Vagina (tissue), 2 donors: ENCODE measurements around the gene ACOX2. TPM values are rescaled to one million over a fixed set of nuclear protein-coding genes. Genes with fewer than 3 reads are reported as not detected.

Experiments used
- DNase-seq, 2 donors: peaks; one replicate each; pipeline ENCODE4 v3.0.0-alpha.2; 2017; ENCODE audit errors: extremely low spot score in 2 of 2
- H3K27ac ChIP-seq: fragments of 200-600 bp; sonication (generic); one replicate; pipeline ENCODE4 v1.5.1; 2019
- H3K27me3 ChIP-seq: fragments of 200-600 bp; sonication (generic); one replicate; pipeline ENCODE4 v1.5.1; 2019
- H3K36me3 ChIP-seq, 2 donors: fragments of 200-600 bp; sonication (generic); one replicate each; pipeline ENCODE4 v1.5.1; 2017 to 2019
- H3K4me1 ChIP-seq: fragments of 200-600 bp; sonication (generic); one replicate; pipeline ENCODE4 v1.5.1; 2019
- H3K4me3 ChIP-seq, 2 donors: fragments of 200-600 bp; sonication (generic); 1 replicate in 1 of 2; 2 replicates in 1 of 2; pipeline ENCODE4 v1.5.1; 2016 to 2019
- H3K9me3 ChIP-seq: fragments of 200-600 bp; sonication (generic); one replicate; pipeline ENCODE4 v1.5.1; 2019
- CTCF ChIP-seq, 3 experiments: fragments of 450-650 bp in 2 of 3; fragments of 200-600 bp in 1 of 3; sonication (generic) in 1 of 3; IDR thresholded peaks; one replicate each; pipeline ENCODE4 v1.5.1; 2017 to 2019; ENCODE audit warnings: antibody characterized with exemption in 3 of 3, mild to moderate bottlenecking in 2 of 3, moderate library complexity in 2 of 3
- POLR2A ChIP-seq, 2 donors: fragments of 450-650 bp; IDR thresholded peaks; one replicate each; pipeline ENCODE4 v1.6.1; 2017; ENCODE audit warnings: antibody characterized with exemption in 2 of 2, mild to moderate bottlenecking in 2 of 2, moderate library complexity in 2 of 2
- POLR2AphosphoS5 ChIP-seq, 2 donors: sonication (generic); formaldehyde crosslinking; IDR thresholded peaks; one replicate each; pipeline ENCODE4 v1.9.0; 2017; ENCODE audit warnings: antibody characterized with exemption in 2 of 2, mild to moderate bottlenecking in 2 of 2, low read depth in 1 of 2; ENCODE audit not compliant: insufficient read depth in 1 of 2
- intact Hi-C: fragments of 100-400 bp; cut with DNase I; formaldehyde crosslinking; loops from one replicate; pipeline ENCODE4 v1.15.1; 2023
- total RNA-seq: library from RNA; depleted of rRNA; stranded (reverse); fragments of >200 nt; gene quantifications from one replicate; pipeline ENCODE4 v1.2.3, GENCODE V29; 2016

ACOX2 gene
- total RNA-seq, 1 donor from 2014 or later, result 24.8 TPM

- H3K27me3 ChIP-seq, result no peaks in the 10 kb centered on the region
- H3K27ac ChIP-seq, result no peak overlapping the region
- no peak for DNase-seq
- H3K4me3 ChIP-seq, result no peak overlapping the region
- intact Hi-C loops, result no loop called here
- peaks cover 3% of the 10 kb centered on the region for H3K4me1 ChIP-seq
- no peak for TF ChIP-seq CTCF (IDR thresholded peaks at IDR 0.05)
- TF ChIP-seq POLR2A (IDR thresholded peaks at IDR 0.05), result no peak
- TF ChIP-seq POLR2AphosphoS5 (IDR thresholded peaks at IDR 0.05; ENCODE audit: insufficient read depth in 1 of 2, low read depth in 1 of 2), result no peak
- no peaks in the 10 kb centered on the region for H3K9me3 ChIP-seq
- H3K36me3 ChIP-seq, result peaks cover 0 to 30% of the 10 kb centered on the region in 2 donors
Observed at GRCh38 chr3:58521917-58522631, 14.9 kb downstream of the ACOX2 start.

GRCh38 chr3:58521336-58521670 is 15.7 kb downstream of the ACOX2 start:
- intact Hi-C loops, result no loop called here
- no peaks in the 10 kb centered on the region for H3K27me3 ChIP-seq
- H3K36me3 ChIP-seq, result peaks cover 0 to 30% of the 10 kb centered on the region in 2 donors
- no peak for TF ChIP-seq POLR2A (IDR thresholded peaks at IDR 0.05)
- no peak for TF ChIP-seq CTCF (IDR thresholded peaks at IDR 0.05)
- no peak for TF ChIP-seq POLR2AphosphoS5 (IDR thresholded peaks at IDR 0.05; ENCODE audit: insufficient read depth in 1 of 2, low read depth in 1 of 2)
- H3K27ac ChIP-seq, result no peak overlapping the region
- no peak overlapping the region for H3K4me3 ChIP-seq
- no peaks in the 10 kb centered on the region for H3K9me3 ChIP-seq
- H3K4me1 ChIP-seq, result peaks cover 5% of the 10 kb centered on the region
- no peak for DNase-seq

GRCh38 chr3:58520403-58521335 is 16.3 kb downstream of the ACOX2 start:
- Histone ChIP-seq H3K4me3 (no peak overlapping the region), H3K9me3 (no peaks in the 10 kb centered on the region), H3K36me3 (peaks cover 0 to 30% of the 10 kb centered on the region in 2 donors), H3K4me1 (peaks cover 5% of the 10 kb centered on the region), H3K27ac (no peak overlapping the region), H3K27me3 (no peaks in the 10 kb centered on the region)
- TF ChIP-seq POLR2A (IDR thresholded peaks at IDR 0.05), result no peak
- no peak for TF ChIP-seq CTCF (IDR thresholded peaks at IDR 0.05)
- no peak for TF ChIP-seq POLR2AphosphoS5 (IDR thresholded peaks at IDR 0.05; ENCODE audit: insufficient read depth in 1 of 2, low read depth in 1 of 2)
- intact Hi-C loops, result no loop called here
- DNase-seq, result no peak

DNA sequence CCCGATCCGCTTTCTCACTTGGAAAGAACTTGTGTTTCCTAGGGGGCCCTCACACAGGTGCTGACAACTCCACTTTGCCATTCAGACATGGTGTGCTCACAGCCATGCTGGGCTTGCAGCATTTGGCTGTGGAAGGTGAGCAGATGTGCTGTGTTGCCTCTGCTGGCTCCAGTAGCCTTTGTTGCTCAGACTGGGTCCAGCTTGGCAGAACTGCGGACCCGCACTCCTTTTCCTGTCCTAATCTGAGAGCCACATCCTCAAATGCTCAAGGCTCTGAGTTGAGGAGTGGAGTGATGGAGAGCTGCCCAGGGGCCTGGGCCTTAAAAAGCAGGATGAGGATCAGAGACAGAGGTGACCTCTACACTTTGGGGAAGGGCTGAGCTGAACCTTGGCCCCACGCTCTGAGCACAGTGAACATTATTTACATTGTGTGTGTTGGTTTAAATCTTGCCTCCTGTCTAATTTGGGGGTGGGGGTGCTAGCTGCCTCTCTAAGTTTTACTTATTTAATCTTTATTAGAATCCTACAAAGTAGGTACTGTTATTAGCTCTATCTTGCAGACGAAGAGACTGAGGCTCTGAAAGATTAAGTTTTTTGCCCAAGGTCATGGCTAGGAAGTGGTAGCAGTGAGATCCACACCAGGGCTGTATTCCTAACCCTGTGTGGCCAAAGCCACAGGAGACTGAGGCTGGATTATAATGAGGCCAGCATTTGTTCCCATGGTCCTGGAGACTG is 17.2 kb downstream of the ACOX2 start:
- TF ChIP-seq CTCF (IDR thresholded peaks at IDR 0.05), result no peak
- TF ChIP-seq POLR2AphosphoS5 (IDR thresholded peaks at IDR 0.05; ENCODE audit: insufficient read depth in 1 of 2, low read depth in 1 of 2), result no peak
- no peak for TF ChIP-seq POLR2A (IDR thresholded peaks at IDR 0.05)
- Histone ChIP-seq H3K27ac (no peak overlapping the region), H3K9me3 (no peaks in the 10 kb centered on the region), H3K4me3 (no peak overlapping the region), H3K27me3 (no peaks in the 10 kb centered on the region), H3K4me1 (peaks cover 5% of the 10 kb centered on the region), H3K36me3 (peaks cover 0 to 30% of the 10 kb centered on the region in 2 donors)
- DNase-seq, result no peak
- intact Hi-C loops, result no loop called here
